HEK293T (cell line): ENCODE results near the gene SLC17A9.

Experiments
- BHLHE40 ChIP-seq: fragments of 450-650 bp; IDR thresholded peaks from 2 replicates; pipeline ENCODE4 v1.6.1; 2016; ENCODE audit warnings: mild to moderate bottlenecking, moderate library complexity, borderline replicate concordance
- CTBP1 ChIP-seq: fragments of 450-650 bp; IDR thresholded peaks from 2 replicates; pipeline ENCODE4 v1.6.1; 2016; ENCODE audit warnings: borderline replicate concordance
- ELF4 ChIP-seq: fragments of 450-650 bp; IDR thresholded peaks from 2 replicates; pipeline ENCODE4 v1.6.1; 2017; ENCODE audit warnings: antibody characterized with exemption
- FOXA1 ChIP-seq: fragments of 450-650 bp; IDR thresholded peaks from 2 replicates; pipeline ENCODE4 v1.6.1; 2016; ENCODE audit warnings: mild to moderate bottlenecking
- FOXK2 ChIP-seq: fragments of 450-650 bp; IDR thresholded peaks from 2 replicates; pipeline ENCODE4 v1.6.1; 2016; ENCODE audit warnings: mild to moderate bottlenecking
- FOXM1 ChIP-seq: fragments of 450-650 bp; IDR thresholded peaks from 2 replicates; pipeline ENCODE4 v1.6.1; 2017; ENCODE audit warnings: mild to moderate bottlenecking, borderline replicate concordance
- PKNOX1 ChIP-seq: fragments of 450-650 bp; IDR thresholded peaks from 2 replicates; pipeline ENCODE4 v1.6.1; 2016
- SP1 ChIP-seq: fragments of 450-650 bp; IDR thresholded peaks from 2 replicates; pipeline ENCODE4 v1.6.1; 2017
- TARDBP ChIP-seq: fragments of 450-650 bp; IDR thresholded peaks from 2 replicates; pipeline ENCODE4 v1.6.1; 2016

- no peak for TF ChIP-seq FOXK2
- TF ChIP-seq TARDBP, result no peak
- no peak for TF ChIP-seq SP1
- TF ChIP-seq FOXM1, result no peak
- no peak for TF ChIP-seq FOXA1
- no peak for TF ChIP-seq ELF4
- TF ChIP-seq PKNOX1, result no peak
- TF ChIP-seq CTBP1, result no peak
- no peak for TF ChIP-seq BHLHE40
Measured at GRCh38 chr20:62956387-62957135, 4.1 kb downstream of the SLC17A9 start.
